Measurements from ENCODE around the gene IDI2.
"Not testable (repeated sequence)": the region's sequence is repeated elsewhere in the genome, so short reads cannot be mapped to it uniquely, and the experiment has no call there.

The IDI2 gene

GRCh38 chr10:1045415-1045814 lies 19.8 kb upstream of the IDI2 start:
- no peak for DNase-seq

- DNase-seq = no peak
Measured at GRCh38 chr10:1044964-1045363, 19.3 kb upstream of the IDI2 start.

- no peak for DNase-seq
Measured at GRCh38 chr10:1044146-1044545, 18.5 kb upstream of the IDI2 start.

GRCh38 chr10:1043532-1043995 lies 17.9 kb upstream of the IDI2 start:
- no peak for DNase-seq

- no peak for DNase-seq
Measured at GRCh38 chr10:1041514-1041913, 15.9 kb upstream of the IDI2 start.

GRCh38 chr10:1040133-1040532 lies 14.5 kb upstream of the IDI2 start:
- no peak for DNase-seq

GRCh38 chr10:1038769-1039168 lies 13.1 kb upstream of the IDI2 start:
- not testable (repeated sequence) for DNase-seq

GRCh38 chr10:1037098-1037497 lies 11.4 kb upstream of the IDI2 start:
- no peak for DNase-seq

- DNase-seq = no peak
Measured at GRCh38 chr10:1036341-1036791, 10.7 kb upstream of the IDI2 start.

- DNase-seq = no peak
Measured at GRCh38 chr10:1035201-1035600, 9.5 kb upstream of the IDI2 start.

- DNase-seq = no peak
Measured at GRCh38 chr10:1034758-1035157, 9.1 kb upstream of the IDI2 start.

- DNase-seq = no peak
Measured at GRCh38 chr10:1033601-1034000, 7.9 kb upstream of the IDI2 start.

GRCh38 chr10:1029838-1030237 lies 4.2 kb upstream of the IDI2 start:
- no peak for DNase-seq

GRCh38 chr10:1026578-1026977 lies 919 bp upstream of the IDI2 start:
- DNase-seq = no peak

- no peak for DNase-seq
Measured at GRCh38 chr10:1024103-1024502, 1.6 kb downstream of the IDI2 start.

GRCh38 chr10:1022413-1022812 lies 3.2 kb downstream of the IDI2 start:
- DNase-seq = no peak

GRCh38 chr10:1020958-1021357 lies 4.7 kb downstream of the IDI2 start:
- DNase-seq = no peak

GRCh38 chr10:1020460-1020859 lies 5.2 kb downstream of the IDI2 start:
- DNase-seq = no peak

GRCh38 chr10:1019362-1019761 lies 6.3 kb downstream of the IDI2 start:
- no peak for DNase-seq

GRCh38 chr10:1015688-1016087 lies 10.0 kb downstream of the IDI2 start:
- DNase-seq = no peak

- DNase-seq = no peak
Measured at GRCh38 chr10:1011696-1012095, 14.0 kb downstream of the IDI2 start.

GRCh38 chr10:1010703-1011102 lies 15.0 kb downstream of the IDI2 start:
- no peak for DNase-seq

GRCh38 chr10:1009947-1010346 lies 15.7 kb downstream of the IDI2 start:
- not testable (repeated sequence) for DNase-seq

- no peak for DNase-seq
Measured at GRCh38 chr10:1009071-1009494, 16.6 kb downstream of the IDI2 start.

- DNase-seq = no peak
Measured at GRCh38 chr10:1007583-1007982, 18.1 kb downstream of the IDI2 start.

GRCh38 chr10:1006573-1006972 lies 19.1 kb downstream of the IDI2 start:
- no peak for DNase-seq

All from T1000 (cell line).